ENCODE data around the gene LRTM2. TPM values are rescaled to one million over a fixed set of nuclear protein-coding genes. Genes with fewer than 3 reads are reported as not detected.

LRTM2 gene
- total RNA-seq, 1 donor from 2014 or later: not detected

GRCh38 chr12:1879633-1880032 lies 59.3 kb downstream of the LRTM2 start:
- DNase-seq (ENCODE audit: low spot score): no peak
- H3K9me3 ChIP-seq (ENCODE audit: low read depth): no peaks in the 10 kb centered on the region
- Mint-ChIP-seq H3K27ac (no peak overlapping the region), H3K36me3 (no peaks in the 10 kb centered on the region), H3K9me3 (no peaks in the 10 kb centered on the region), H3K4me3 (no peak overlapping the region), H3K27me3 (ENCODE audit: insufficient read depth, low read depth) (peaks cover 3% of the 10 kb centered on the region), H3K4me1 (no peaks in the 10 kb centered on the region)
- no peaks in the 10 kb centered on the region for H4K20me1 ChIP-seq (ENCODE audit: low read depth)
- H3K36me3 ChIP-seq: no peaks in the 10 kb centered on the region
- H3K4me2 ChIP-seq: no peak overlapping the region
- no peak overlapping the region for H2AFZ ChIP-seq (replicated peaks)
- no peak overlapping the region for H3K9ac ChIP-seq
- H3K4me3 ChIP-seq: no peak overlapping the region
- no peaks in the 10 kb centered on the region for H3K4me1 ChIP-seq
- H3F3A ChIP-seq (ENCODE audit: low read depth): no peaks in the 10 kb centered on the region
- TF ChIP-seq EZH2phosphoT487 (IDR thresholded peaks at IDR 0.05): no peak
- TF ChIP-seq EZH2 (IDR thresholded peaks at IDR 0.05): no peak
- no peak for TF ChIP-seq CTCF (IDR thresholded peaks at IDR 0.05)
- no peaks in the 10 kb centered on the region for H3K27me3 ChIP-seq
- H3K79me2 ChIP-seq (ENCODE audit: low read depth): no peaks in the 10 kb centered on the region
- no peak overlapping the region for H3K27ac ChIP-seq

GRCh38 chr12:1880153-1880845 lies 59.9 kb downstream of the LRTM2 start:
- no peaks in the 10 kb centered on the region for H3K27me3 ChIP-seq
- H2AFZ ChIP-seq (replicated peaks): no peak overlapping the region
- DNase-seq (ENCODE audit: low spot score): no peak
- H4K20me1 ChIP-seq (ENCODE audit: low read depth): no peaks in the 10 kb centered on the region
- no peaks in the 10 kb centered on the region for H3K79me2 ChIP-seq (ENCODE audit: low read depth)
- Mint-ChIP-seq H3K9me3 (no peaks in the 10 kb centered on the region), H3K4me3 (no peak overlapping the region), H3K36me3 (no peaks in the 10 kb centered on the region), H3K4me1 (no peaks in the 10 kb centered on the region), H3K27me3 (ENCODE audit: insufficient read depth, low read depth) (peaks cover 3% of the 10 kb centered on the region), H3K27ac (no peak overlapping the region)
- H3F3A ChIP-seq (ENCODE audit: low read depth): no peaks in the 10 kb centered on the region
- no peak overlapping the region for H3K27ac ChIP-seq
- no peaks in the 10 kb centered on the region for H3K9me3 ChIP-seq (ENCODE audit: low read depth)
- no peak for TF ChIP-seq CTCF (IDR thresholded peaks at IDR 0.05)
- no peak for TF ChIP-seq EZH2phosphoT487 (IDR thresholded peaks at IDR 0.05)
- no peak for TF ChIP-seq EZH2 (IDR thresholded peaks at IDR 0.05)
- H3K36me3 ChIP-seq: no peaks in the 10 kb centered on the region
- no peak overlapping the region for H3K4me3 ChIP-seq
- no peaks in the 10 kb centered on the region for H3K4me1 ChIP-seq
- H3K9ac ChIP-seq: no peak overlapping the region
- no peak overlapping the region for H3K4me2 ChIP-seq

- Mint-ChIP-seq H3K36me3 (no peaks in the 10 kb centered on the region), H3K27me3 (ENCODE audit: insufficient read depth, low read depth) (peaks cover 5% of the 10 kb centered on the region), H3K4me3 (no peak overlapping the region), H3K9me3 (no peaks in the 10 kb centered on the region), H3K27ac (no peak overlapping the region), H3K4me1 (no peaks in the 10 kb centered on the region)
- Histone ChIP-seq H3K4me1 (no peaks in the 10 kb centered on the region), H3K36me3 (no peaks in the 10 kb centered on the region), H2AFZ (replicated peaks) (no peak overlapping the region), H3K9ac (no peak overlapping the region), H3K79me2 (ENCODE audit: low read depth) (no peaks in the 10 kb centered on the region), H3K27ac (no peak overlapping the region), H3K4me3 (no peak overlapping the region), H3K9me3 (ENCODE audit: low read depth) (no peaks in the 10 kb centered on the region), H3K4me2 (no peak overlapping the region), H4K20me1 (ENCODE audit: low read depth) (no peaks in the 10 kb centered on the region), H3F3A (ENCODE audit: low read depth) (no peaks in the 10 kb centered on the region), H3K27me3 (no peaks in the 10 kb centered on the region)
- TF ChIP-seq EZH2phosphoT487 (IDR thresholded peaks at IDR 0.05) (no peak), CTCF (IDR thresholded peaks at IDR 0.05) (no peak), EZH2 (IDR thresholded peaks at IDR 0.05) (no peak)
- no peak for DNase-seq (ENCODE audit: low spot score)
Measured at GRCh38 chr12:1880876-1881275, 60.5 kb downstream of the LRTM2 start.
